SK-N-SH treated with all-trans-retinoic acid at 6 μM for 48 hours (cell line): ENCODE results near the gene TRRAP.

Experiments
- PPARA ChIP-seq: fragments of 250-450 bp; sonication (Bioruptor Pico); IDR thresholded peaks from 2 replicates; pipeline ENCODE4 v1.5.0; 2020; ENCODE audit warnings: mild to moderate bottlenecking, borderline replicate concordance
- TCF4 ChIP-seq: fragments of 250-450 bp; sonication (Bioruptor Pico); IDR thresholded peaks from 2 replicates; pipeline ENCODE4 v1.8.0; 2021; ENCODE audit warnings: mild to moderate bottlenecking, moderate library complexity, borderline replicate concordance

GRCh38 chr7:98927125-98927524 lies 48.8 kb downstream of the TRRAP start:
- TF ChIP-seq TCF4 (no peak), PPARA (CRISPR knock-in tag) (no peak)
